Cardiac muscle cell (in vitro differentiated cells and primary cell): ENCODE data around the gene SFXN4. TPM values are rescaled to one million over a fixed set of nuclear protein-coding genes. Genes with fewer than 3 reads are reported as not detected.

ENCODE experiments used
- DNase-seq, 2 donors: peaks; one replicate each; pipeline versions ENCODE4 v3.0.0 to v3.0.0-alpha.2; 2010 to 2017; ENCODE audit warnings: low read depth in 1 of 2, low spot score in 1 of 2
- H3K27ac ChIP-seq: fragments of 200-600 bp; sonication (generic); 2 replicates; pipeline ENCODE4 v1.5.1; 2016
- H3K27me3 ChIP-seq: fragments of 200-600 bp; sonication (generic); 2 replicates; pipeline ENCODE4 v1.6.0; 2016; ENCODE audit warnings: control low read depth
- H3K36me3 ChIP-seq: fragments of 200-600 bp; sonication (generic); 2 replicates; pipeline ENCODE4 v1.5.1; 2016; ENCODE audit warnings: control low read depth
- H3K4me1 ChIP-seq: fragments of 200-600 bp; sonication (generic); 2 replicates; pipeline ENCODE4 v1.8.1; 2017; ENCODE audit warnings: low read depth, mild to moderate bottlenecking, mixed run types
- H3K4me3 ChIP-seq: fragments of 200-600 bp; sonication (generic); 2 replicates; pipeline ENCODE4 v1.5.1; 2016; ENCODE audit warnings: mild to moderate bottlenecking
- H3K9me3 ChIP-seq: fragments of 200-600 bp; sonication (generic); 2 replicates; pipeline ENCODE4 v1.5.1; 2017; ENCODE audit warnings: low read depth, mild to moderate bottlenecking, control low read depth
- polyA plus RNA-seq: library from polyadenylated mRNA; unstranded; fragments of >200 nt; fragmentation: Nextera tagmentation; extraction: Ambion mirVana; gene quantifications from 2 replicates; pipeline ENCODE4 v1.2.1, GENCODE V29; 2016
- total RNA-seq: library from RNA; depleted of rRNA; stranded (reverse); fragments of >200 nt; gene quantifications from 2 replicates; pipeline ENCODE4 v1.2.3, GENCODE V29; 2016
- TF ChIP-seq, protein P1 (sequence below): IDR thresholded peaks from 2 replicates; pipeline ENCODE4 v1.5.1; 2012; ENCODE audit warnings: low read depth, mild to moderate bottlenecking, low read length

SFXN4 gene
- total and polyA plus RNA-seq, 2 experiments from 2014 or later, result 21.4 to 53.2 TPM

DNA sequence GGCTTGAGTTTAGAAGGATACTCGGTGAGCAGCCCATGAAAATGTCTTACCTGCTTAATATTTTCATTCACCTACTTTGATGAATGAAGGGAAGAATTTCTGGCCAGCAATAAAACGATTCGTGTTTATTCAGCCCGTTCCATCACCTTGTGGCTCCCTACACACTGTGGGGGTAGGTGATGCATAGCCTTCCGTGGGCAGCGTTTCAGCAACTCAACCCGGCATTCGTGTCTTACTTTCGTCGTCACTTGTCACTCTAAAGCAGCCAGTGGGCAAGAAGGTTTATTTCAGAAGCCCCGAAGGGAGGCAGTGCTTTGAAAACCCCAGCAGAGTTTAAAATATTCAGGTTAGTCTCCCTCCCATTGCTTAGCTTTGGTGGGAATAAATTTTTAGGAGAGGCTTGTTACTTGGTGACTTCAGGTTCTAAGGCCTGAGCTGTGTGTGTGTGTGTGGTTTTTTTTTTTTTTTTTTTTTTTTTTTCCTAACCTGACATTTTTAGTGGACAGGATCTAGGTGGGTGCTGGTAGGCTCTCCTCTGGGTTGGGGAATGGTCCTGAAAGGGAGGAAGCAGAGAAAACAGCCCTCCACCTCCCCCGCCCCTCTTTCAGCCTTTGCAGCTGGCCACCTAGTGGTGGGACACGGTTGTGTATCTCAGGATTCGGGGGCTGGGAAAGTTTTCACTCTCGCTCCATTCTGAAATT, 43.7 kb upstream of the SFXN4 start:
- Histone ChIP-seq H3K27me3 (no peaks in the 10 kb centered on the region), H3K4me1 (peaks cover 22% of the 10 kb centered on the region), H3K27ac (no peak overlapping the region), H3K36me3 (no peaks in the 10 kb centered on the region), H3K4me3 (peak overlapping the region; percentile 76), H3K9me3 (no peaks in the 10 kb centered on the region)
- TF ChIP-seq, protein P1, sequence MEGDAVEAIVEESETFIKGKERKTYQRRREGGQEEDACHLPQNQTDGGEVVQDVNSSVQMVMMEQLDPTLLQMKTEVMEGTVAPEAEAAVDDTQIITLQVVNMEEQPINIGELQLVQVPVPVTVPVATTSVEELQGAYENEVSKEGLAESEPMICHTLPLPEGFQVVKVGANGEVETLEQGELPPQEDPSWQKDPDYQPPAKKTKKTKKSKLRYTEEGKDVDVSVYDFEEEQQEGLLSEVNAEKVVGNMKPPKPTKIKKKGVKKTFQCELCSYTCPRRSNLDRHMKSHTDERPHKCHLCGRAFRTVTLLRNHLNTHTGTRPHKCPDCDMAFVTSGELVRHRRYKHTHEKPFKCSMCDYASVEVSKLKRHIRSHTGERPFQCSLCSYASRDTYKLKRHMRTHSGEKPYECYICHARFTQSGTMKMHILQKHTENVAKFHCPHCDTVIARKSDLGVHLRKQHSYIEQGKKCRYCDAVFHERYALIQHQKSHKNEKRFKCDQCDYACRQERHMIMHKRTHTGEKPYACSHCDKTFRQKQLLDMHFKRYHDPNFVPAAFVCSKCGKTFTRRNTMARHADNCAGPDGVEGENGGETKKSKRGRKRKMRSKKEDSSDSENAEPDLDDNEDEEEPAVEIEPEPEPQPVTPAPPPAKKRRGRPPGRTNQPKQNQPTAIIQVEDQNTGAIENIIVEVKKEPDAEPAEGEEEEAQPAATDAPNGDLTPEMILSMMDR, result peak; percentile 88
- peak; percentile 71 to 80 for DNase-seq

DNA sequence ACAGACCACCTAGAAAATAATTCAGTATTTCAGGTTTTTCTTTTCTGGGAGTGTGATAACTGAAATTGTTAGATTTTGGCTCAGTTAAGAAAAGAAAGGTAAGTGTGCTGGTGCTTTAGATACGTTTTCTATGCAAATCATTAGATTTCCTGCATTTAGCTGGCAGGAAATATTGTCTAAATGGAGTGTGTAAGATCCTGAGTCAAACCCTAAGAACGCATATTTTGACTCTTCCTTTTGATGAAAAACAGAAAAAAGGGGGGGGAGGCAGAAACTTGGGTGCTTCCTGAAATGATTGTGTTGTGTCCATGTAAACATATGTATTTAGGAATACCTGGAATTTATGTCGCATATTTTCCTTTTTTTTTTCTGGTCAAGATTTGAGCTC, 43.0 kb upstream of the SFXN4 start:
- no peaks in the 10 kb centered on the region for H3K9me3 ChIP-seq
- H3K4me3 ChIP-seq, result peak overlapping the region; percentile 76
- H3K27ac ChIP-seq, result no peak overlapping the region
- no peaks in the 10 kb centered on the region for H3K27me3 ChIP-seq
- peak in 1 of 2 donors; percentile 40 for DNase-seq
- H3K36me3 ChIP-seq, result no peaks in the 10 kb centered on the region
- TF ChIP-seq, protein P1, result no peak
- H3K4me1 ChIP-seq, result peaks cover 22% of the 10 kb centered on the region

- H3K27ac ChIP-seq, result peak overlapping the region; percentile 44
These were observed 42.4 kb upstream of the SFXN4 start for GRCh38 chr10:119207713-119208552.

DNA sequence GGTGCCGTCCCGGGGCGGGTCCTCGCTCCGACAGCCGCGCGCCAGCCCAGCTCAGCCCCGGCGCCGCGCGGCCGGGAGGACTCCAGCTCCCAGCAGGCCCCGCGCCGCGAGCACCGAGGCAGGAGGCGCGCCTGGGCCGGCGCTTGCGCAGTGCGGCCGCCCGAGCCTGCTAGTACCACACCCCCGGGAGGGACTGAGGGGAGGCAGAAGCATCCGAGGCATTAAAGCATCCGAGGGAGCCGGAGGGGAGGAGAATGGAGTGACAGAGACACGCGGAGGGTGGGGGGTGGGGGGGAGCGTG, 41.8 kb upstream of the SFXN4 start, which contains the start of gene GRK5:
TSS of gene GRK5 (plus strand) at position 206 of the 301 bp plus-strand sequence. CDS start 347 bp downstream, outside the sequence.
- H3K4me1 ChIP-seq, result peaks cover 21% of the 10 kb centered on the region
- peak; percentile 98 to 99 for DNase-seq
- H3K4me3 ChIP-seq, result peak within 1 kb of the TSS; percentile 76
- H3K27me3 ChIP-seq, result no peaks in the 10 kb centered on the region
- TF ChIP-seq, protein P1, result no peak
- H3K36me3 ChIP-seq, result no peaks in the 10 kb centered on the region
- H3K27ac ChIP-seq, result peak within 1 kb of the TSS; percentile 76
- H3K9me3 ChIP-seq, result no peaks in the 10 kb centered on the region

More at GRCh38 chr10:119207713-119208552, 42.4 kb upstream of the SFXN4 start:
- H3K4me3 ChIP-seq, result peak overlapping the region; percentile 76
- no peaks in the 10 kb centered on the region for H3K27me3 ChIP-seq
- H3K9me3 ChIP-seq, result no peaks in the 10 kb centered on the region
- H3K4me1 ChIP-seq, result peaks cover 22% of the 10 kb centered on the region
- TF ChIP-seq, protein P1, result no peak
- no peaks in the 10 kb centered on the region for H3K36me3 ChIP-seq
- peak; percentile 73 to 75 for DNase-seq

DNA sequence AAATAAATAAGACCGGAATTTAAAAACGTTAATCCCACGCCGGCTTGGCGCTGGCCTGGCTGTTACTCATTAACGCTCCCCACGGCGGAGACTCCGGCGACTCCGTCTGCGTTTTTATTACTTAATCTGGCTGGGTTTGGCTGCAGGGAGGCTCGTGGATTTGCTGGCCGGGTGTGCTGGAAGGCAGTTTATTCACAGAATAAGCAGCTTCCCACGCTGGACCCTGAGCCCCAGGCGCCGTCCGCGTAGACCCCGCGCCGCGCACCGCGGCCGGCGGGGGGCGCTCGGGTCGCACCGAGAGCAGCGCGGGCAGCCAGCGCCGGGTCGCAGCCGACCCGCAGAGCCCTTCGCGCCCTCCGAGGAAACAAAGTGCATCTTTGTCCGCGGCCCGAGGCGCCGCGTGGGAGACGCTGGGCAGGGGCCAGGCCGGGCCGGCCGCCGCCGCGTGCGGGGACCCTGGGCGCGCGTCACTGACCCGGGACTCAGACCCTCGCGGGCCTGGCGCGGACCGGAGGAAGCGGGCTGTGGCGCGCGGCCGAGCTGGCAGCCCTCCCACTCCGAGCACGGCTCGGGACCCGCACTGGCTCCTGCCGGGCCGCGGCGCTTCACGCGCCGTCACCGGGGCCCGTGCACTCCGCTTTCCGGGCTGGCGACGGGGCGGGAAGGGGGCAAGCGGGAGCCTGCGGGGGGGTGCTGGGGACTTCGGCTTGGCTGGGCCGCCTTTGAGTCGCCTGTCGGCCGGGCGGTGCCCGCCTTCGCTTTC, 41.3 kb upstream of the SFXN4 start:
- peak overlapping the region; percentile 76 for H3K4me3 ChIP-seq
- no peaks in the 10 kb centered on the region for H3K36me3 ChIP-seq
- peak; percentile 83 to 88 for DNase-seq
- peak overlapping the region; percentile 76 for H3K27ac ChIP-seq
- TF ChIP-seq, protein P1, result peak; percentile 51
- no peaks in the 10 kb centered on the region for H3K9me3 ChIP-seq
- H3K4me1 ChIP-seq, result peaks cover 15% of the 10 kb centered on the region
- H3K27me3 ChIP-seq, result no peaks in the 10 kb centered on the region
